Measurements from ENCODE around the gene ETFBKMT. TPM values are rescaled to one million over a fixed set of nuclear protein-coding genes. Genes with fewer than 3 reads are reported as not detected.
"Not testable (repeated sequence)": the region's sequence is repeated elsewhere in the genome, so short reads cannot be mapped to it uniquely, and the experiment has no call there.

ETFBKMT gene
- total RNA-seq, 1 experiment from 2014 or later: 0.58 TPM

DNA sequence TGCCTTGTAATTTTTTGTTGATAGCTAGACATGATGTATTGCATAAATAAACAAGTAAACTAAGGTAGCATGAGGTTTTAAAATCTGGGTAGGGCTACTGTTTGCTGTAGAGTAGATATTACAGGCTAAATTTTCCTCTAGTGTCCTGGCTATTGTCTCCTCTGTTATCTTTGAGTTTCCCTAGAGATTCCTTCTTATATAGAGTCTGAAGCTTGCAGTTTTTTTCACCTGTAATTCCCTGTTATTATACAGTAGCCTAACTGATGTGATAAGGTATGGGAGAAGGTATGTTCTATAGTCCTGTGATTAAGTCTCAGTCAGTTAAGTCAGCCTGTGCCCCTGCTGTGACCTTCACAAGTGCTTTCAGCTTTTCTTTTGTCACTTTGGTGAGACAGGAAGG, 9.5 kb downstream of the ETFBKMT start:
- ATAC-seq: no peak
- H3K4me3 ChIP-seq (ENCODE audit: low read length): no peak overlapping the region
- 0 out of 2 replicates have a peak, but pooled peaks cover 4% of the 10 kb centered on the region for H3K9me3 ChIP-seq (ENCODE audit: low read length)
- H3K36me3 ChIP-seq (ENCODE audit: low read depth, low read length): no peaks in the 10 kb centered on the region
- H4K20me1 ChIP-seq (ENCODE audit: low read length): no peaks in the 10 kb centered on the region
- H3K9me2 ChIP-seq (replicated peaks; ENCODE audit: low read length): no peaks in the 10 kb centered on the region
- H3F3A ChIP-seq (ENCODE audit: low read length, unreplicated experiment): no peaks in the 10 kb centered on the region
- no peak overlapping the region for H3K27ac ChIP-seq (ENCODE audit: low read length)
- no peak for DNase-seq
- intact Hi-C loops (cut with micrococcal nuclease): no loop called here
- no peak overlapping the region for H3K9ac ChIP-seq (ENCODE audit: low read length)
- H3K79me2 ChIP-seq (ENCODE audit: low read length): no peaks in the 10 kb centered on the region
- CTCF ChIA-PET: no interaction called here
- no TSS peak for BruUV-seq (replicated peaks)
- TF ChIP-seq, protein P1, sequence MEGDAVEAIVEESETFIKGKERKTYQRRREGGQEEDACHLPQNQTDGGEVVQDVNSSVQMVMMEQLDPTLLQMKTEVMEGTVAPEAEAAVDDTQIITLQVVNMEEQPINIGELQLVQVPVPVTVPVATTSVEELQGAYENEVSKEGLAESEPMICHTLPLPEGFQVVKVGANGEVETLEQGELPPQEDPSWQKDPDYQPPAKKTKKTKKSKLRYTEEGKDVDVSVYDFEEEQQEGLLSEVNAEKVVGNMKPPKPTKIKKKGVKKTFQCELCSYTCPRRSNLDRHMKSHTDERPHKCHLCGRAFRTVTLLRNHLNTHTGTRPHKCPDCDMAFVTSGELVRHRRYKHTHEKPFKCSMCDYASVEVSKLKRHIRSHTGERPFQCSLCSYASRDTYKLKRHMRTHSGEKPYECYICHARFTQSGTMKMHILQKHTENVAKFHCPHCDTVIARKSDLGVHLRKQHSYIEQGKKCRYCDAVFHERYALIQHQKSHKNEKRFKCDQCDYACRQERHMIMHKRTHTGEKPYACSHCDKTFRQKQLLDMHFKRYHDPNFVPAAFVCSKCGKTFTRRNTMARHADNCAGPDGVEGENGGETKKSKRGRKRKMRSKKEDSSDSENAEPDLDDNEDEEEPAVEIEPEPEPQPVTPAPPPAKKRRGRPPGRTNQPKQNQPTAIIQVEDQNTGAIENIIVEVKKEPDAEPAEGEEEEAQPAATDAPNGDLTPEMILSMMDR (conservative IDR thresholded peaks at IDR 0.05; ENCODE audit: low read depth, low read length): no peak
- H2AFZ ChIP-seq (ENCODE audit: low read length): no peak overlapping the region
- no peak overlapping the region for H3K4me2 ChIP-seq (ENCODE audit: low read length)
- POLR2A ChIA-PET (ENCODE audit: unreplicated experiment): no interaction called here
- no peaks in the 10 kb centered on the region for H3K27me3 ChIP-seq (ENCODE audit: low read length)
- no peaks in the 10 kb centered on the region for H3K4me1 ChIP-seq (ENCODE audit: insufficient read depth, low read length)

DNA sequence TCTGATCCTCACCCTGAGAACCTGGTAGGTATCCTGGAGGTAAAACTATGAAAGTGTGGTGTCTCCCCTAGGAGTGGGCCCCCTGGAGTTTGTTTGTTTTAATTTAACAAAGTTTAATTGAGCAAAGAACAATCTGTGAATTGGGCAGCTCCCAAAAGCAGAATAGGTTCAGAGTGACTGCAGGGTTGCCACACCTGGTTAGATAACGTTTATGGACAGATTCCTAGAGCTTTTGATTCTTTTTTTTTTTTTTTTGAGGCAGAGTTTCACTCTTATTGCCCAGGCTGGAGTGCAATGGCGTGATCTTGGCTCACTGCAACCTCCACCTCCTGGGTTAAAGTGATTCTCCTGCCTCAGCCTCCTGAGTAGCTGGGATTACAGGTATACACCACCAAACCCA, 10.1 kb downstream of the ETFBKMT start:
- POLR2A ChIA-PET (ENCODE audit: unreplicated experiment); CTCF ChIA-PET; H4K20me1 ChIP-seq (ENCODE audit: low read length); H3K4me1 ChIP-seq (ENCODE audit: insufficient read depth, low read length); H3K9me3 ChIP-seq (ENCODE audit: low read length); H3K9me2 ChIP-seq (replicated peaks; ENCODE audit: low read length); ATAC-seq; H3K36me3 ChIP-seq (ENCODE audit: low read depth, low read length); H2AFZ ChIP-seq (ENCODE audit: low read length); H3K79me2 ChIP-seq (ENCODE audit: low read length); intact Hi-C loops (cut with micrococcal nuclease); H3K27ac ChIP-seq (ENCODE audit: low read length); H3K27me3 ChIP-seq (ENCODE audit: low read length); BruUV-seq (replicated peaks); H3K4me3 ChIP-seq (ENCODE audit: low read length); DNase-seq; H3F3A ChIP-seq (ENCODE audit: low read length, unreplicated experiment); H3K4me2 ChIP-seq (ENCODE audit: low read length); H3K9ac ChIP-seq (ENCODE audit: low read length): not testable (repeated sequence)

DNA sequence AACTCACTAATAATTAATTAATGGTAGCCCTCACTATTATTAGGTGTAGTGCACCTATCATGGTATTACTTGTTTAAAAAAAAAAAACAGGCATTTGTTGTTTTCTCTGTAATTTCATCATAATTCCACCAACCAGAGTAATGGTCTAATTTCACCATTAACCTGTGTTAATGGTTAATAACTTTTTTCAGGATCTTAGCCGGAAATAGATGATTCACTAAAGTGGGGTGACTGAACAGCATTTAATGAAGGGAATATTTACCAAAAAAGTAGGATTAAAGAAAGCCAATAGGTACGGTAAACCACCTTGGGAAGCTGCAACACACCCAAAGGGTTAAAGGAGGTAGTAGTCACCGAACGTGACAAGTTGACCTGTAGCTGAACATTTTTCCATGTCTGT, 13.0 kb downstream of the ETFBKMT start:
- H3K4me1 ChIP-seq (ENCODE audit: insufficient read depth, low read length): no peaks in the 10 kb centered on the region
- DNase-seq (no peak), ATAC-seq (no peak)
- 0 out of 2 replicates have a peak, but pooled peaks cover 4% of the 10 kb centered on the region for H3K9me3 ChIP-seq (ENCODE audit: low read length)
- no peaks in the 10 kb centered on the region for H3K79me2 ChIP-seq (ENCODE audit: low read length)
- no peak overlapping the region for H3K9ac ChIP-seq (ENCODE audit: low read length)
- no TSS peak for BruUV-seq (replicated peaks)
- no peaks in the 10 kb centered on the region for H4K20me1 ChIP-seq (ENCODE audit: low read length)
- H3K36me3 ChIP-seq (ENCODE audit: low read depth, low read length): no peaks in the 10 kb centered on the region
- H3K27ac ChIP-seq (ENCODE audit: low read length): no peak overlapping the region
- H3K4me3 ChIP-seq (ENCODE audit: low read length): no peak overlapping the region
- no peak for TF ChIP-seq EZH2 (IDR thresholded peaks at IDR 0.05; ENCODE audit: low read length, unreplicated experiment)
- TF ChIP-seq, protein P1 (conservative IDR thresholded peaks at IDR 0.05; ENCODE audit: low read depth, low read length): no peak
- TF ChIP-seq EZH2phosphoT487 (IDR thresholded peaks at IDR 0.05; ENCODE audit: borderline replicate concordance, low read length): no peak
- H3K4me2 ChIP-seq (ENCODE audit: low read length): no peak overlapping the region
- H3F3A ChIP-seq (ENCODE audit: low read length, unreplicated experiment): no peaks in the 10 kb centered on the region
- ChIA-PET POLR2A (ENCODE audit: unreplicated experiment) (no interaction called here), CTCF (no interaction called here)
- intact Hi-C loops (cut with micrococcal nuclease): loop anchor here (5.0 kb wide), 1 partner anchor 640 kb away; no protein-coding TSS in a partner anchor
- H3K27me3 ChIP-seq (ENCODE audit: low read length): no peaks in the 10 kb centered on the region
- no peak overlapping the region for H2AFZ ChIP-seq (ENCODE audit: low read length)
- no peaks in the 10 kb centered on the region for H3K9me2 ChIP-seq (replicated peaks; ENCODE audit: low read length)
